B cell (primary cell): ENCODE data around the gene LEPR. TPM values are rescaled to one million over a fixed set of nuclear protein-coding genes. Genes with fewer than 3 reads are reported as not detected.

Experiments
- ATAC-seq: fragments of 200-7000 bp; cut with Tn5 transposase; one replicate; pipeline ENCODE4 v1.10.0; 2021; ENCODE audit warnings: low read depth, mild to moderate bottlenecking, moderate number of reproducible peaks, moderate library complexity
- CTCF ChIA-PET: fragments of 350-600 bp; sonication (Branson Sonifier 250); formaldehyde crosslinking; loops from one replicate; lab custom pipeline; 2021; ENCODE audit warnings: antibody characterized with exemption, inconsistent platforms; lab: Charles Lee
- POLR2A ChIA-PET: fragments of 350-600 bp; sonication (Branson Sonifier 250); formaldehyde crosslinking; loops from one replicate; lab custom pipeline; 2021; ENCODE audit warnings: antibody characterized with exemption; lab: Charles Lee
- DNase-seq: peaks from one replicate; pipeline ENCODE4 v3.0.0; 2013
- H2AFZ ChIP-seq: 2 replicates; pipeline ENCODE4 v1.6.1; 2012; ENCODE audit warnings: mild to moderate bottlenecking, low read depth, low read length; ENCODE audit not compliant: insufficient read depth, poor library complexity, severe bottlenecking
- H3K27ac ChIP-seq, 2 donors: 1 replicate in 1 of 2; 2 replicates in 1 of 2; pipeline ENCODE4 v1.5.1; 2012 to 2013; ENCODE audit warnings: low read length in 2 of 2, mild to moderate bottlenecking in 2 of 2, moderate library complexity in 1 of 2
- H3K27me3 ChIP-seq, 4 experiments: fragments of 200-600 bp in 1 of 4; sonication (generic) in 1 of 4; replicated peaks in 1 of 4; 1 replicate in 2 of 4; 2 replicates in 2 of 4; pipeline versions ENCODE4 v1.6.1 to v1.7.0; 2013 to 2016; ENCODE audit warnings: low read length in 3 of 4, mild to moderate bottlenecking in 2 of 4, mixed read lengths in 1 of 4, moderate library complexity in 1 of 4; ENCODE audit not compliant: insufficient read depth in 4 of 4, control insufficient read depth in 3 of 4; ENCODE audit errors: control extremely low read depth in 1 of 4
- H3K36me3 ChIP-seq, 2 experiments: replicated peaks in 1 of 2; 1 replicate in 1 of 2; 2 replicates in 1 of 2; pipeline versions ENCODE4 v1.6.1 to v1.7.1; 2013; ENCODE audit warnings: low read length in 1 of 2; ENCODE audit not compliant: insufficient read depth in 2 of 2, control insufficient read depth in 1 of 2; ENCODE audit errors: control extremely low read depth in 1 of 2, extremely low read depth in 1 of 2
- H3K4me1 ChIP-seq, 2 donors: fragments of 200-600 bp in 1 of 2; sonication (generic) in 1 of 2; 1 replicate in 1 of 2; 2 replicates in 1 of 2; pipeline versions ENCODE4 v1.5.1 to v1.6.1; 2013 to 2017; ENCODE audit warnings: low read length in 2 of 2; ENCODE audit not compliant: control insufficient read depth in 2 of 2, insufficient read depth in 2 of 2
- H3K4me2 ChIP-seq: replicated peaks from 2 replicates; pipeline ENCODE3; 2012; ENCODE audit warnings: mild to moderate bottlenecking, low read depth, low read length; ENCODE audit not compliant: poor library complexity, severe bottlenecking
- H3K4me3 ChIP-seq, 5 experiments: fragments of 200-600 bp in 1 of 5; sonication (generic) in 1 of 5; 1 replicate in 3 of 5; 2 replicates in 2 of 5; pipeline versions ENCODE4 v1.5.1 to v1.7.0; 2011 to 2016; ENCODE audit warnings: low read length in 4 of 5, mild to moderate bottlenecking in 4 of 5, low read depth in 2 of 5, control low read depth in 1 of 5, moderate library complexity in 1 of 5; ENCODE audit not compliant: insufficient read depth in 1 of 5; ENCODE audit errors: control extremely low read depth in 1 of 5, extremely low read depth in 1 of 5
- H3K79me2 ChIP-seq: fragments of 200-600 bp; sonication (generic); one replicate; pipeline ENCODE4 v1.6.0; 2016; ENCODE audit warnings: low read length; ENCODE audit not compliant: control insufficient read depth, insufficient read depth
- H3K9ac ChIP-seq: fragments of 200-600 bp; sonication (generic); 2 replicates; pipeline ENCODE4 v1.6.1; 2017; ENCODE audit warnings: mild to moderate bottlenecking, low read length, moderate library complexity
- H3K9me3 ChIP-seq, 3 donors: one replicate each; pipeline versions ENCODE4 v1.6.1 to v1.7.1; 2013; ENCODE audit warnings: low read length in 2 of 3; ENCODE audit not compliant: control insufficient read depth in 2 of 3, insufficient read depth in 1 of 3; ENCODE audit errors: control extremely low read depth in 1 of 3
- H4K20me1 ChIP-seq: 2 replicates; pipeline ENCODE4 v1.6.0; 2012; ENCODE audit warnings: mild to moderate bottlenecking, low read length; ENCODE audit not compliant: insufficient read depth, control insufficient read depth, poor library complexity, severe bottlenecking
- H3K27ac Mint-ChIP-seq: one replicate; pipeline ENCODE4 v1.8.0; 2021; ENCODE audit warnings: mixed read lengths
- H3K27me3 Mint-ChIP-seq: one replicate; pipeline ENCODE4 v1.8.0; 2021; ENCODE audit warnings: mixed read lengths
- H3K4me1 Mint-ChIP-seq: one replicate; pipeline ENCODE4 v1.8.0; 2021; ENCODE audit warnings: mixed read lengths
- H3K4me3 Mint-ChIP-seq: one replicate; pipeline ENCODE4 v1.8.0; 2021; ENCODE audit warnings: mixed read lengths
- H3K9me3 Mint-ChIP-seq: one replicate; pipeline ENCODE4 v1.8.0; 2022; ENCODE audit warnings: mixed read lengths; ENCODE audit not compliant: insufficient read depth
- EZH2 ChIP-seq: IDR thresholded peaks from 2 replicates; pipeline ENCODE4 v1.6.1; 2012; ENCODE audit warnings: borderline replicate concordance, low read depth, mild to moderate bottlenecking, moderate library complexity, low read length; ENCODE audit not compliant: insufficient read depth, poor library complexity, severe bottlenecking
- WGBS: methylation state at CpG from one replicate; pipeline ENCODE4 v1.1.5; 2013; ENCODE audit warnings: missing lambda C conversion rate; ENCODE audit not compliant: insufficient coverage; 5-methylcytosine and 5-hydroxymethylcytosine counted together
- intact Hi-C: fragments of 100-400 bp; cut with micrococcal nuclease; formaldehyde crosslinking; loops from one replicate; pipeline ENCODE4 v1.10.0; 2022
- polyA plus RNA-seq: library from polyadenylated mRNA; depleted of rRNA; stranded (reverse); fragments of >200 nt; gene quantifications from 2 replicates; pipeline ENCODE4 v1.2.3, GENCODE V29; 2012
- total RNA-seq, 2 donors: library from RNA; stranded (reverse); fragments of 120-200 nt in 1 of 2; gene quantifications; 1 replicate in 1 of 2; 2 replicates in 1 of 2; pipeline versions ENCODE4 v1.2.3 to v1.2.4, GENCODE V29; 2013 to 2022
- TF ChIP-seq, protein P1 (sequence below): fragments of 200-600 bp; IDR thresholded peaks from one replicate; pipeline ENCODE4 v1.8.0; 2022; ENCODE audit warnings: antibody characterized with exemption, mild to moderate bottlenecking

LEPR gene
- total and polyA plus RNA-seq, 2 donors (not counting 1 experiment from before 2014, with no cell fraction given) = 0.19 to 0.30 TPM

DNA sequence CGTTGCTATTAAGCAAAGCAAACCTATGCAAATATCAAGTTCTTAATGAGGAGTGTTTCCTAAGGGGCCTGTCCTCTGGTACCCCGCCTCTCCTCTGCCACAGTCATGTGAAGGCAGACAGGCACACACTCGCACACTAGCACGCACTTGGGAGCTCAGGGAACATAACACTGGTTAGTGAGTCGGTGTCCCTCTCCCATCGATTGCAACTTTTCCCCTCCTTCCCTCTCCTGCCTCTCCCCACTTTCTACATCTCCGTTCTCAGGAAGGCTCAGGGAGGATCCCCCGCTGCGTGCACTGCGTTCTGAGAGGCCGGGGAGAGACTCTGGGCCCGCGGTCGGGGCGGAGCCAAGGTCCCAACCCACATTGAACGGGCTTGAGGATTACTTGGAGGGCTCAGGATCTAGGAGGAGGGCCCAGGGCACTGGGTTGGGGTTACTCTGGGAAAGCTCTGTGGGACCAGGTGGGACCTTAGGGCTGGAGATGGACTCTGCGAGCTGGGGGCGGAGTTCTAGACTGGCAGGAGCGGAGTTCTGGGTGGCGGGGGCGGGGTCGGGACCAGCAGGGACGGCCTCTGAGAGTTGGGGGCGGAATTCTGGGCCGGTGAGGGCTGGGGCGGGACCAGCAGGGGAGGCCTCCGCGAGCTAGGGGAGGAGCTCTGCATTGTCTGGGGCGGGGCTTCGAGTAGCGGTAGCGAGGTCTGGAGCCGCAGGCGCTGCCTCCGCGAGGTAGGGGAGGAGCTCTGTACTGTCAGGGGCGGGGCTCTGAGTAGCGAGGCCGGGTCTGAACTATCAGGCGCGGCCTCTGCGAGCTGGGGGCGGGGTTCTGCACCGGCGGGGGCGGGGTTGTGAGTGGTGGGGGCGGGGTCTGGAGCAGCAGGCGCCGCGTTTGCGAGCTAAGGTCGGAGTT, 533 bp upstream of the LEPR start:
- no peak for TF ChIP-seq EZH2
- TF ChIP-seq, protein P1, sequence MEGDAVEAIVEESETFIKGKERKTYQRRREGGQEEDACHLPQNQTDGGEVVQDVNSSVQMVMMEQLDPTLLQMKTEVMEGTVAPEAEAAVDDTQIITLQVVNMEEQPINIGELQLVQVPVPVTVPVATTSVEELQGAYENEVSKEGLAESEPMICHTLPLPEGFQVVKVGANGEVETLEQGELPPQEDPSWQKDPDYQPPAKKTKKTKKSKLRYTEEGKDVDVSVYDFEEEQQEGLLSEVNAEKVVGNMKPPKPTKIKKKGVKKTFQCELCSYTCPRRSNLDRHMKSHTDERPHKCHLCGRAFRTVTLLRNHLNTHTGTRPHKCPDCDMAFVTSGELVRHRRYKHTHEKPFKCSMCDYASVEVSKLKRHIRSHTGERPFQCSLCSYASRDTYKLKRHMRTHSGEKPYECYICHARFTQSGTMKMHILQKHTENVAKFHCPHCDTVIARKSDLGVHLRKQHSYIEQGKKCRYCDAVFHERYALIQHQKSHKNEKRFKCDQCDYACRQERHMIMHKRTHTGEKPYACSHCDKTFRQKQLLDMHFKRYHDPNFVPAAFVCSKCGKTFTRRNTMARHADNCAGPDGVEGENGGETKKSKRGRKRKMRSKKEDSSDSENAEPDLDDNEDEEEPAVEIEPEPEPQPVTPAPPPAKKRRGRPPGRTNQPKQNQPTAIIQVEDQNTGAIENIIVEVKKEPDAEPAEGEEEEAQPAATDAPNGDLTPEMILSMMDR = no peak
- Mint-ChIP-seq H3K27me3 (peaks cover 15% of the 10 kb centered on the region), H3K4me1 (peaks cover 16% of the 10 kb centered on the region), H3K4me3 (no peak overlapping the region), H3K27ac (no peak overlapping the region), H3K9me3 (no peaks in the 10 kb centered on the region)
- Histone ChIP-seq H2AFZ (peak overlapping the region; percentile 96), H3K4me3 (peak overlapping the region; percentile 66 to 97 (median 92)), H3K36me3 (no peaks in the 10 kb centered on the region), H4K20me1 (no peaks in the 10 kb centered on the region), H3K9ac (peak overlapping the region; percentile 92), H3K79me2 (peaks cover 2% of the 10 kb centered on the region), H3K4me2 (peak overlapping the region; percentile 90), H3K27ac (peak overlapping the region; percentile 66 to 75), H3K9me3 (no peaks in the 10 kb centered on the region), H3K4me1 (peaks cover 14 to 23% of the 10 kb centered on the region in 2 donors), H3K27me3 (peaks cover 0 to 8% (median 5%) of the 10 kb centered on the region in 4 experiments)
- ChIA-PET CTCF (interaction anchor here (0.6 to 2.7 kb wide), 4 partner anchors 9 to 167 kb away, joined by 3 to 15 read pairs (median 4); no protein-coding TSS in a partner anchor), POLR2A (interaction anchor here (0.5 to 0.6 kb wide), 2 partner anchors 919 to 1505 kb away, joined by 5 read pairs; partner anchors contain the start of genes DNAI4 and MIER1)
- ATAC-seq (peak; percentile 91), DNase-seq (peak; percentile 99)
- intact Hi-C loops = loop anchor here (1.0 to 10.0 kb wide), 7 partner anchors 165 to 1897 kb away; partner anchors contain the start of genes EFCAB7, ITGB3BP and SLC35D1
- WGBS = under 1% methylated on average over 33 of the region's 52 CpGs
